Muscle of arm (tissue), 12 donors: Measurements from ENCODE around the gene PHACTR1. TPM values are rescaled to one million over a fixed set of nuclear protein-coding genes. Genes with fewer than 3 reads are reported as not detected.

Experiments
- DNase-seq: peaks from one replicate; pipeline ENCODE4 v3.0.0-alpha.2; 2013
- polyA plus RNA-seq, 12 donors: library from polyadenylated mRNA; unstranded; fragments of 120-200 nt; gene quantifications; one replicate each; pipeline ENCODE4 v1.2.1, GENCODE V29; 2013; ENCODE audit not compliant: insufficient read length in 12 of 12

PHACTR1 gene
- polyA plus RNA-seq, 12 donors, result 4.1 to 25.6 (median 5.3) TPM; not detected in 1

GRCh38 chr6:13261464-13261994 lies 545.0 kb downstream of the PHACTR1 start:
- no peak for DNase-seq

- no peak for DNase-seq
Observed at GRCh38 chr6:13262302-13263230, 546.0 kb downstream of the PHACTR1 start.

- no peak for DNase-seq
Observed at GRCh38 chr6:13263669-13264068, 547.1 kb downstream of the PHACTR1 start.

- DNase-seq, result no peak
Observed at GRCh38 chr6:13267142-13267651, 550.6 kb downstream of the PHACTR1 start.

GRCh38 chr6:13268913-13269518 lies 552.4 kb downstream of the PHACTR1 start:
- DNase-seq, result no peak

GRCh38 chr6:13272131-13273046 lies 555.8 kb downstream of the PHACTR1 start:
- no peak for DNase-seq

- no peak for DNase-seq
Observed at GRCh38 chr6:13273202-13273930, 556.8 kb downstream of the PHACTR1 start.

GRCh38 chr6:13273931-13274706 lies 557.6 kb downstream of the PHACTR1 start:
- no peak for DNase-seq

- DNase-seq, result no peak
Observed at GRCh38 chr6:13274707-13275434, 558.3 kb downstream of the PHACTR1 start.

- no peak for DNase-seq
Observed at GRCh38 chr6:13275435-13275989, 558.9 kb downstream of the PHACTR1 start.

GRCh38 chr6:13277231-13277630 lies 560.7 kb downstream of the PHACTR1 start:
- no peak for DNase-seq

- DNase-seq, result no peak
Observed at GRCh38 chr6:13278164-13278563, 561.6 kb downstream of the PHACTR1 start.

- peak; percentile 25 for DNase-seq
Observed at GRCh38 chr6:13278991-13279390, 562.4 kb downstream of the PHACTR1 start.

- DNase-seq, result no peak
Observed at GRCh38 chr6:13280254-13280653, 563.7 kb downstream of the PHACTR1 start.

GRCh38 chr6:13281686-13282085 lies 565.1 kb downstream of the PHACTR1 start:
- DNase-seq, result no peak

- DNase-seq, result no peak
Observed at GRCh38 chr6:13282393-13283069, 566.0 kb downstream of the PHACTR1 start.

GRCh38 chr6:13283331-13283730 lies 566.8 kb downstream of the PHACTR1 start:
- no peak for DNase-seq

GRCh38 chr6:13284646-13285045 lies 568.1 kb downstream of the PHACTR1 start:
- no peak for DNase-seq
